Measurements from ENCODE around the gene S100A10.

Gene S100A10

GRCh38 chr1:151993734-151994496 lies at the start of gene S100A10:
S100A10 (minus strand) TSS chr1:151993859; CDS start chr1:151986230, 7,629 bp downstream.
- peak within 1 kb of the TSS; percentile 98 for H3K4me3 Mint-ChIP-seq
- H3K4me1 Mint-ChIP-seq, result peaks cover 24% of the 10 kb centered on the region
- peak within 1 kb of the TSS; percentile 91 for H3K27ac Mint-ChIP-seq
- H3K27me3 Mint-ChIP-seq, result no peaks in the 10 kb centered on the region
- no peaks in the 10 kb centered on the region for H3K36me3 Mint-ChIP-seq
- no peaks in the 10 kb centered on the region for H3K9me3 Mint-ChIP-seq
- ATAC-seq, result peak; percentile 81

GRCh38 chr1:152042030-152042429 lies 48.4 kb upstream of the S100A10 start:
- no peaks in the 10 kb centered on the region for H3K27me3 Mint-ChIP-seq
- H3K36me3 Mint-ChIP-seq, result no peaks in the 10 kb centered on the region
- no peaks in the 10 kb centered on the region for H3K4me1 Mint-ChIP-seq
- ATAC-seq, result no peak
- H3K27ac Mint-ChIP-seq, result no peak overlapping the region
- no peak overlapping the region for H3K4me3 Mint-ChIP-seq
- no peaks in the 10 kb centered on the region for H3K9me3 Mint-ChIP-seq

GRCh38 chr1:152039886-152040285 lies 46.2 kb upstream of the S100A10 start:
- ATAC-seq, result no peak
- Mint-ChIP-seq H3K9me3 (no peaks in the 10 kb centered on the region), H3K27ac (no peak overlapping the region)

GRCh38 chr1:152039461-152039860 lies 45.8 kb upstream of the S100A10 start:
- ATAC-seq, result no peak
- no peaks in the 10 kb centered on the region for H3K36me3 Mint-ChIP-seq
- H3K27ac Mint-ChIP-seq, result no peak overlapping the region
- H3K9me3 Mint-ChIP-seq, result no peaks in the 10 kb centered on the region
- H3K4me3 Mint-ChIP-seq, result no peak overlapping the region
- H3K27me3 Mint-ChIP-seq, result no peaks in the 10 kb centered on the region
- peaks cover 19% of the 10 kb centered on the region for H3K4me1 Mint-ChIP-seq

More at GRCh38 chr1:152039886-152040285, 46.2 kb upstream of the S100A10 start:
- H3K4me3 Mint-ChIP-seq, result no peak overlapping the region
- H3K27me3 Mint-ChIP-seq, result no peaks in the 10 kb centered on the region
- H3K36me3 Mint-ChIP-seq, result no peaks in the 10 kb centered on the region
- H3K4me1 Mint-ChIP-seq, result peaks cover 15% of the 10 kb centered on the region

- H3K36me3 Mint-ChIP-seq, result no peaks in the 10 kb centered on the region
- no peaks in the 10 kb centered on the region for H3K9me3 Mint-ChIP-seq
- H3K4me1 Mint-ChIP-seq, result peaks cover 20% of the 10 kb centered on the region
- no peak overlapping the region for H3K27ac Mint-ChIP-seq
- no peak for ATAC-seq
- no peaks in the 10 kb centered on the region for H3K27me3 Mint-ChIP-seq
- no peak overlapping the region for H3K4me3 Mint-ChIP-seq
These were observed 45.2 kb upstream of the S100A10 start for GRCh38 chr1:152038871-152039270.

GRCh38 chr1:152036267-152037216 lies 42.9 kb upstream of the S100A10 start, which contains the start of gene S100A11:
S100A11 (minus strand) TSS chr1:152037004; CDS start chr1:152036915, 89 bp downstream.
- Mint-ChIP-seq H3K4me3 (peak within 1 kb of the TSS; percentile 83), H3K27me3 (no peaks in the 10 kb centered on the region), H3K36me3 (peaks cover 6% of the 10 kb centered on the region), H3K27ac (peak within 1 kb of the TSS; percentile 86), H3K9me3 (no peaks in the 10 kb centered on the region), H3K4me1 (peaks cover 20% of the 10 kb centered on the region)
- peak; percentile 87 for ATAC-seq

GRCh38 chr1:152035539-152036266 lies 42.0 kb upstream of the S100A10 start:
- Mint-ChIP-seq H3K27me3 (no peaks in the 10 kb centered on the region), H3K4me3 (peak overlapping the region; percentile 83)
- no peak for ATAC-seq

GRCh38 chr1:152034654-152035538 lies 41.2 kb upstream of the S100A10 start:
- Mint-ChIP-seq H3K9me3 (no peaks in the 10 kb centered on the region), H3K36me3 (peaks cover 11% of the 10 kb centered on the region), H3K27ac (peak overlapping the region; percentile 86), H3K27me3 (no peaks in the 10 kb centered on the region), H3K4me3 (peak overlapping the region; percentile 83), H3K4me1 (peaks cover 20% of the 10 kb centered on the region)
- no peak for ATAC-seq

More at GRCh38 chr1:152035539-152036266, 42.0 kb upstream of the S100A10 start:
- Mint-ChIP-seq H3K9me3 (no peaks in the 10 kb centered on the region), H3K4me1 (peaks cover 20% of the 10 kb centered on the region), H3K36me3 (peaks cover 9% of the 10 kb centered on the region), H3K27ac (peak overlapping the region; percentile 86)

- H3K27ac Mint-ChIP-seq, result peak overlapping the region; percentile 86
- H3K36me3 Mint-ChIP-seq, result peaks cover 11% of the 10 kb centered on the region
- H3K9me3 Mint-ChIP-seq, result no peaks in the 10 kb centered on the region
- ATAC-seq, result no peak
- H3K27me3 Mint-ChIP-seq, result no peaks in the 10 kb centered on the region
- H3K4me3 Mint-ChIP-seq, result peak overlapping the region; percentile 83
- H3K4me1 Mint-ChIP-seq, result peaks cover 20% of the 10 kb centered on the region
These were observed 40.6 kb upstream of the S100A10 start for GRCh38 chr1:152034324-152034653.

- Mint-ChIP-seq H3K9me3 (no peaks in the 10 kb centered on the region), H3K4me3 (no peak overlapping the region), H3K4me1 (peaks cover 4% of the 10 kb centered on the region), H3K36me3 (peaks cover 11% of the 10 kb centered on the region), H3K27me3 (no peaks in the 10 kb centered on the region), H3K27ac (no peak overlapping the region)
- ATAC-seq, result no peak
These were observed 36.2 kb upstream of the S100A10 start for GRCh38 chr1:152029929-152030211.

GRCh38 chr1:152029144-152029928 lies 35.7 kb upstream of the S100A10 start:
- Mint-ChIP-seq H3K4me1 (no peaks in the 10 kb centered on the region), H3K4me3 (no peak overlapping the region), H3K27ac (no peak overlapping the region), H3K27me3 (no peaks in the 10 kb centered on the region), H3K9me3 (no peaks in the 10 kb centered on the region), H3K36me3 (peaks cover 11% of the 10 kb centered on the region)
- no peak for ATAC-seq

GRCh38 chr1:152026895-152027294 lies 33.2 kb upstream of the S100A10 start:
- no peak for ATAC-seq
- Mint-ChIP-seq H3K27ac (no peak overlapping the region), H3K4me1 (no peaks in the 10 kb centered on the region), H3K27me3 (no peaks in the 10 kb centered on the region), H3K4me3 (no peak overlapping the region), H3K36me3 (peaks cover 8% of the 10 kb centered on the region), H3K9me3 (no peaks in the 10 kb centered on the region)

GRCh38 chr1:152024223-152024622 lies 30.6 kb upstream of the S100A10 start:
- Mint-ChIP-seq H3K27ac (no peak overlapping the region), H3K36me3 (no peaks in the 10 kb centered on the region), H3K4me1 (no peaks in the 10 kb centered on the region), H3K27me3 (peaks cover 9% of the 10 kb centered on the region), H3K9me3 (no peaks in the 10 kb centered on the region), H3K4me3 (no peak overlapping the region)
- no peak for ATAC-seq

- Mint-ChIP-seq H3K9me3 (no peaks in the 10 kb centered on the region), H3K36me3 (no peaks in the 10 kb centered on the region), H3K27ac (no peak overlapping the region), H3K27me3 (peaks cover 9% of the 10 kb centered on the region), H3K4me1 (no peaks in the 10 kb centered on the region), H3K4me3 (no peak overlapping the region)
- ATAC-seq, result no peak
These were observed 29.6 kb upstream of the S100A10 start for GRCh38 chr1:152023221-152023620.

Measured in stimulated activated memory B cell treated with anti-CD40 and anti-IgM and Interleukin-4, amounts not matched to agents 10 μg/mL and 1 μg/mL and 100 μg/mL, for 72 hours (primary cell).